Fibroblast of pulmonary artery (primary cell): Measurements from ENCODE around the gene ELP4.
A peak's percentile ranks its signal among the peaks of the same experiment; 100 is the strongest.
"Not testable (repeated sequence)": the region's sequence is repeated elsewhere in the genome, so short reads cannot be mapped to it uniquely, and the experiment has no call there.

Experiments used
- DNase-seq: peaks from one replicate; pipeline ENCODE4 v3.0.0-alpha.2; 2010; ENCODE audit warnings: low read depth
- H3K4me3 ChIP-seq: replicated peaks from 2 replicates; pipeline ENCODE4 v1.5.1; 2011; ENCODE audit warnings: low read depth, mild to moderate bottlenecking, control low read depth, low read length, moderate library complexity
- TF ChIP-seq, protein P1 (sequence below): IDR thresholded peaks from 2 replicates; pipeline ENCODE4 v1.5.1; 2011; ENCODE audit warnings: mild to moderate bottlenecking, control low read depth, low read length, inconsistent platforms; ENCODE audit errors: missing control alignments

The ELP4 gene

DNA sequence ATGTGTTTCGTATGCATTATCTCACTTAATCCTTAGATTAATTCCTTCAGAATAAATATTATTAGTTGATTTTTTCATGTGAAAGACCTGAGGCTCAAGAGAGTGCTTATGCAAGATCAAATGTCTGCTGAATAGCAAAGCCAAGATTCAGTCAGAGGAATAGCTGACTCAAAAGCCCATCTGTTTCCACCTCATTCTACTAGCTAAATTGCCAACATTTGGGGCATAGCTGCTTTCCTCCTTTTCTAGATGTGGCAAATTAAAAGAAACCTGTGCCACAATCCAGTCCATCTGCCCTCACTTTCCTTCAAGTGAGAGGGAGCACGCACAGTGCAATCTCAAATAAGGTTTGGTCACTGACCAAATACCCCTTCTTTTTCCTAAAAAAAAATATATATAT is 180.5 kb downstream of the ELP4 start:
- DNase-seq = peak; percentile 52
- TF ChIP-seq, protein P1, sequence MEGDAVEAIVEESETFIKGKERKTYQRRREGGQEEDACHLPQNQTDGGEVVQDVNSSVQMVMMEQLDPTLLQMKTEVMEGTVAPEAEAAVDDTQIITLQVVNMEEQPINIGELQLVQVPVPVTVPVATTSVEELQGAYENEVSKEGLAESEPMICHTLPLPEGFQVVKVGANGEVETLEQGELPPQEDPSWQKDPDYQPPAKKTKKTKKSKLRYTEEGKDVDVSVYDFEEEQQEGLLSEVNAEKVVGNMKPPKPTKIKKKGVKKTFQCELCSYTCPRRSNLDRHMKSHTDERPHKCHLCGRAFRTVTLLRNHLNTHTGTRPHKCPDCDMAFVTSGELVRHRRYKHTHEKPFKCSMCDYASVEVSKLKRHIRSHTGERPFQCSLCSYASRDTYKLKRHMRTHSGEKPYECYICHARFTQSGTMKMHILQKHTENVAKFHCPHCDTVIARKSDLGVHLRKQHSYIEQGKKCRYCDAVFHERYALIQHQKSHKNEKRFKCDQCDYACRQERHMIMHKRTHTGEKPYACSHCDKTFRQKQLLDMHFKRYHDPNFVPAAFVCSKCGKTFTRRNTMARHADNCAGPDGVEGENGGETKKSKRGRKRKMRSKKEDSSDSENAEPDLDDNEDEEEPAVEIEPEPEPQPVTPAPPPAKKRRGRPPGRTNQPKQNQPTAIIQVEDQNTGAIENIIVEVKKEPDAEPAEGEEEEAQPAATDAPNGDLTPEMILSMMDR = no peak

DNA sequence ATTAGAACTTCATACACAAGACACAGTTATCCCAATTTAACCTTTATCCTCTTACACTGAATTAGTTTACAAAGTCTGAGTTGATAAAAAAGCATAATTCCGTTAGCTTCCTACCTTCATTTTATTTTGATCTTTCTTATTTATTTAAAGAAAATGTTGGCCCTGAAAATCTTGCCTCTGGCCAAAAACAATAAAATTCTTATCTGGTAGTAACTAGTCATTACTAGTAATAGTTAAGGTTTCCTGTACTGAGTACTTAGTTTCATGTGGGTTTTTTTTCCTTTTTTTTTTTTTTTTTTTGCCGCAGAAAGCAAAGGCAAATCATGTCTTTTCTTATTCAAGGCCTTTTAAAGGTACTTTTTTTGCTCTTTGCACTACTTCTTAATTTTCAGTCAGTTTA is 180.9 kb downstream of the ELP4 start:
- DNase-seq = no peak
- TF ChIP-seq, protein P1 = no peak

More for the DNA sequence above, 180.5 kb downstream of the ELP4 start:
- H3K4me3 ChIP-seq = no peak overlapping the region

DNA sequence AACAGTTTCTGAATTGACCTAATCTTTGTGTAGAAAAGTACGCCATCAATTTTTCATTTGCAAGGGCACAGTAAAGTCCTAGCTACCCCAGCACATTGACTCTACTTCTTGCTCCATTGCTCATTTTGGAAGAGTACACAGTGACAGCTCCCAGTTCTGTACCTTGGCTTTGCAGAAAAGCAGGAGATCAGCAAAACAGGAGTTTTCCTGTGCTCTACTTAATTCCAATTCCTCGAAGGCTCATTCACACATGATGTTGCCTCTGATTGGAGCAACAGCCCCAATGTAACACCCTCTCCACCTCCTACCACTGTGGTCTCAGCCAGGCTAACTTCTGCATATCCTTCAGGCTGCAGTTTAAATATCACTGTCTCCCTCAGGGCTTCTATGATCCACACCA is 182.9 kb downstream of the ELP4 start:
- TF ChIP-seq, protein P1 = no peak
- no peak overlapping the region for H3K4me3 ChIP-seq

More for the DNA sequence above, 180.9 kb downstream of the ELP4 start:
- no peak overlapping the region for H3K4me3 ChIP-seq

DNA sequence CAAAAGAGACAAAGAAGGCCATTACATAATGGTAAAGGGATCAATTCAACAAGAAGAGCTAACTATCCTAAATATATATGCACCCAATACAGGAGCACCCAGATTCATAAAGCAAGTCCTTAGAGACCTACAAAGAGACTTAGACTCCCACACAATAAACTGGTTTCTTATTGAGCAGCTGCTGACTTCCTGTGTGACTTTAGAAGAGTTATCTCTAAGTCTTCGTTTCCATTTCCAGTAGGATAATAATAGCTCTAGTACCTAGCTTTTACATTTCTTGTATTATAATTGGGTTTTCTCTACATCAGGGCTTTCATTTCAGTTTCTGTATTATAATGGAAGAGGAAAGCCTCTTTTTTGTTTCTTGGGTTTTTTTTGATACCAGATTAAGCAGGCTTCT is 187.5 kb downstream of the ELP4 start:
- DNase-seq, H3K4me3 ChIP-seq: not testable (repeated sequence)

More for the DNA sequence above, 182.9 kb downstream of the ELP4 start:
- DNase-seq = no peak

DNA sequence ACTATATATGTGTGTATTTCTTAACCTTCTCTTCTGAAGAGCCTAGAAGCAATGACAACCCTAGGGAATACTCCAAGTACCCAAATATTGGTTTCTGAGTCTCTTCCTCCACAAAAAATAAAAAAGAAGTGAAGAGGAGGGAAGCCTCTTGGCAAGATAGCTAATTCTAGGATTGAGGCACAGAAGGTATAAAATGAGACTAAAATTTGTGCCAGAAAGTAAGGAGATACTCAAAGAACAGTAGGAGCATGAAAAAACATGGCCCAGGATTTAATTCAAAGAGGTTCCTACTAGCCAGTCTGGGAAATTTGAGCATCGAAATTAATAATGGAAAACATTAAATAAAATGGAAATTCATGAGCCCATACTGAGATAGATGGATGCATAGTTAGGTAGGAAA is 189.5 kb downstream of the ELP4 start:
- DNase-seq = no peak
- TF ChIP-seq, protein P1 = no peak
- no peak overlapping the region for H3K4me3 ChIP-seq

DNA sequence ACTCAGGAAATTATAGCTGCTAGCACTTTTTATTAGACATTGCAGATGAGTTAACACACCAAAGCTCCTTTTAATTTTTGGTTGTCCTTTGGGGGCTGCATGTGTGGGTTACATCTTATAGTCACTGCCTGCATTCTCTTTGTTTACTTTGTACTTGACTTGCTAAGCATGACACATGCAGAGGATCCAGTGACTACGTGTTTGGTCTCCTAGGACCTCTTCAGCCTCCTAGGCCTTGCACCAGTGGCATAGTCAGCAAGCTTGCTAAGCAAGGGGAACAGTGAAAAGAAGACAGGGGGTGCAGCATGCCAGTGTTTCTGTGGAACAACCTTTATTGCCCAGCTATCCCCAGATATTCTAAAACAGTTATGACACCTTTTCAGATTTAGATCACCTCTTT is 193.4 kb downstream of the ELP4 start:
- H3K4me3 ChIP-seq = no peak overlapping the region
- peak; percentile 6 for DNase-seq
- TF ChIP-seq, protein P1 = no peak

DNA sequence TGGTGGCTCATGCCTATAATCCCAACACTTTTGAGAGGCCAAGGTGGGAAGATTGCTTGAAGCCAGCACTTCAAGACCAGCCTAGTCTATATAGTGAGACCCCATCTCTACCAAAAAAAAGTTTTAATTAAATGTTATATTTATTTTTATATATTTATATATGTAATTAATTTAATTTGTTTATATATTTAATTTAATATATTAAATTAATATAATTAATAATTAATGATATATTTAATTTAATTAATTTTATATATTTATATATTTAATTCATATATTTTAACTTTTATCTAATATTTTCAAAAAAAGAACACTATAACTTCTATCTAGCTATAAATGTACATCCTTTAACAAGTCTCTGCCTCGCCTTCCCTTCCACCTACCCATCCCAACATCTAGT is 196.8 kb downstream of the ELP4 start:
- no peak for DNase-seq
- TF ChIP-seq, protein P1 = no peak
- no peak overlapping the region for H3K4me3 ChIP-seq
